ENCODE measurements around the gene SDS.
A peak's percentile ranks its signal among the peaks of the same experiment; 100 is the strongest.
"Not testable (repeated sequence)": the region's sequence is repeated elsewhere in the genome, so short reads cannot be mapped to it uniquely, and the experiment has no call there.

Gene SDS

DNA sequence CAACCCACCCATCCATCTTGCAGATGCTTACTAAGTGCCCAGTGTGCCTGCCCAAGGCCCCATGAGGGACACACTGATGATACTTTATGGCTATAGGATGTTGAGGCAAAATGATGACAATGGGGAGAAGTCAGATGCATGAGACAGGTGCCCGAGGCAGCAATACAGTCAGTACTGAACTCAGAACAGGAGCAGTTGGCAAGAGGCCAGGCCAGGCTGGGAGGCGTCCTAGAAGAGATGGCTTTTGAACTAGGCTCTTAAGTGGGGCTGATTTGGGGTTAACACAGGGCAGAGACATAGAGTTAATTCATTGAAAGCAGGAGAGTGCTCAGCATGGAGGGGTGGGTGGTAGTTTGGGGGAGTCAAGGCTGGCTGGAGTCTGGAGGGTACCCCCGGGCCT, 29.7 kb downstream of the SDS start:
- no peak for DNase-seq

- DNase-seq, result no peak
Measured at GRCh38 chr12:113373440-113373839, 30.2 kb downstream of the SDS start.

- DNase-seq, result no peak
Measured at GRCh38 chr12:113372371-113372770, 31.3 kb downstream of the SDS start.

GRCh38 chr12:113371808-113372207, 31.9 kb downstream of the SDS start:
- DNase-seq, result no peak

- DNase-seq, result no peak
Measured at GRCh38 chr12:113370923-113371682, 32.6 kb downstream of the SDS start.

- no peak for DNase-seq
Measured at GRCh38 chr12:113369391-113369985, 34.2 kb downstream of the SDS start.

DNA sequence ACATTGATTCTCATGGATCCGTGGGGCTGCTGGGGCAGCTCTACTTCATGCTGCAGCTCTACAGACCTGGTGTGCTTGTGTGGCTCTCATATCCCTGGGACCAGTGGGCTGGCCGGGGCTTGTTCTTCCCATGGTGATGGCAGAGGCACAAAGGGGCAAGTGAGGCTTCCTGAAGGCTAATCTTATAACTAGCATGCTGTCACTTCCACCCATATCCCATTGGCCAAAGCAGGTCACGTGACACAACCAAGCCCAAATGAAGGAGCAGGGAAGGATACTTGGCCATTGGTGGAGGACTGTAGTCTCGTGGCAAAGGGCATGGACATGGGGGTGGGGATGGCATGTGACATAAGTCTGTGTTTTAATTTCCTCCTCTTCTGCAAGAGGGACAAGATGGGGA, 35.4 kb downstream of the SDS start:
- no peak for DNase-seq

- DNase-seq, result no peak
Measured at GRCh38 chr12:113366827-113367226, 36.9 kb downstream of the SDS start.

- no peak for DNase-seq
Measured at GRCh38 chr12:113365639-113366395, 37.9 kb downstream of the SDS start.

DNA sequence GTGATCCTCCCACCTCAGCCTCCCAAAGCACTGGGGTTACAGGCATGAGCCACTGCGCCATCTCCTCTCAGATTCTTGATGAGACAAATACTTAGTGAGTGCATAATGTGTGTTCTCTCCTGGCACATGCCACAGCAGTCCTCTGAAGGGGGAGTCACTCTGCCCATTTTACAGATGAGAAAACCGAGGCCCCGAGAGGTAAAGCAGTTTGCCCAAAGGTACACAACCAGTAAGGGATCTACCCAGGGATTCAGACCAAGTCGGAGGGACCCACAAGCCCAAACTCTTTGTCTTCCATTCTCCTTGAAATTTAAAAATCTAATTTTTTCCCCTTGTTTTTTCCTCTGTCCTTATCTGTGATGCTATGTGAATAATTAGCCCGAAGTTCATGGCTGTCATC, 39.0 kb downstream of the SDS start:
- no peak for DNase-seq

GRCh38 chr12:113361574-113362370, 41.9 kb downstream of the SDS start:
- DNase-seq, result no peak

GRCh38 chr12:113359939-113360748, 43.5 kb downstream of the SDS start:
- no peak for DNase-seq

- DNase-seq, result no peak
Measured at GRCh38 chr12:113359133-113359938, 44.4 kb downstream of the SDS start.

GRCh38 chr12:113358381-113359132, 45.1 kb downstream of the SDS start, which contains the start of gene PLBD2:
Gene PLBD2 (plus strand): TSS chr12:113358587. CDS start chr12:113358601, 14 bp downstream.
- peak; percentile 86 to 89 for DNase-seq

DNA sequence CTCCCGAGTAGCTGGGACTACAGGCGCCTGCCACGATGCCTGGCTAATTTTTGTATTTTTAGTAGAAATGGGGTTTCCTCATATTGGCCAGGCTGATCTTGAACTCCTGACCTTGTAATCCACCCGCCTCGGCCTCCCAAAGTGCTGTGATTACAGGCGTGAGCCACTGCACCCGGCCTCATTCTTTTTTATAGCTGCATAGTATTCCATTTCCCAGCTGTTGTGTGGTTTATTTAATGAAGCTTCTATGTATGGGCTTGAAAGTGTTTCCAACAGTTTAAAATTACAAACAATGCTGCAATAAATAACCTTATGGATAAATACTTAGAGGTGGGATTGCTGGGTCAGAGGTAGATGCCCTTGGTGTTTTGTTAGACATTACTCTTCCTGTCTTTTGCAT, 49.5 kb downstream of the SDS start:
- DNase-seq, result not testable (repeated sequence)

DNA sequence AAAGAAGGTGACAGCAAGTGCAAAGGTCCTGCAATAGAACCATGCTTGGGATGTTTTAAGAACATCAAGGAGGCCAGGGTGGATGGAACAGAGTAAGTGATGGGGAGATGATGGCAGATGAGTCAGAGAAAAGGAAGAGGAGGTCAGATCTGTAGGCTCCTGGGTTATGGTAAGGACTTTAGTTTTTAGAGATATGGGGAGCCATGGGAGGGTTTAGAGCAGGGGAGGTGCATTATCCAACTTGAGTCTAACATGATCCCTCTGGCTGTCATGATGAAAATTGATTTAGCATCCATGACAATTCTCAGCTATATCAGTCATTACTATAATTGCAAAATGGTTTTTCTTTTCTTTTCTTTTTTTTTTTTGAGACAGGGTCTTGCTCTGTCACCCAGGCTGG, 52.6 kb downstream of the SDS start:
- no peak for DNase-seq

GRCh38 chr12:113348849-113349536, 54.7 kb downstream of the SDS start:
- no peak for DNase-seq

- DNase-seq, result no peak
Measured at GRCh38 chr12:113347892-113348291, 55.8 kb downstream of the SDS start.

DNA sequence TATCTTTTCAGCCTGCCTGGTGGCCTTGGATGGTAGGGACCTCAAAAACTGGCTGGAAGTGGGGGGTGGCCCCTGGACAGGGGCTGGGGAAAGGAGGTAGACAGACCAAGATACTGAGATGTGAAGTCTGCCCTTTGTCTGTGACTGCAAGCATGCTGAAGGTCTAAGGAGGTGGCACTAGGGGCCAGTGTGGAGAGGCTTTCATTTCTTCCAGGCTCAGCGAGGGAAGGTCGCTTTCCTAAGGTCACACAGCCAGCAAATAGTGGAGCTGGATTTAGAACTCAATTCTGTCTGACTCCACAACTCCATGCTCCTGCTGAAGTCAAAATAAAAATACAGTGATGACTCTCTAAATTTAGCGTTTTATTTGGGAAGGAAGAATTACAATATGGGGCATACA, 56.6 kb downstream of the SDS start:
- no peak for DNase-seq

DNA sequence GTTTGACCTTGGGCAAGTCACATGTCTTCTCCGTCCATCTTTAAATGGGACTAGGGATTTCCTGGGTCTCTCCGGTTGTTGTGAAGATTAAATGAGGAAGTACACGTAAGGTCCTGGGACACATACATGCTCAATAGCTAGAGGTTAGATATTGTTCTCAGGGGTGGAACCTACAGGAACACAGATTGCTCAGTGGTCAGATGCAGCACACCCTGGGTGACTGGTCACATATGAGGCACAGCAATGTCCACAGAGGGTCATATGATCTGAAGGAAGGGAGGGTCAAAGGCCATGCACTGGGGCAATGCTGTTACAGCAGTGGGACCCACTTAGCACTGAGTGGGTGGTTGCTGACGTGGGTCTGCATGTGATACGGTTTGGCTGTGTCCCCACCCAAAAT, 57.3 kb downstream of the SDS start:
- DNase-seq, result no peak

Data from SHP77 (cell line).